Stimulated activated CD8-positive, alpha-beta memory T cell treated with anti-CD3 and anti-CD28 coated beads, Interleukin-4, amount 100 ng/mL, for 1 hour (primary cell): Measurements from ENCODE around the gene FREM1.

ENCODE experiments used
- DNase-seq, 2 donors: peaks; one replicate each; pipeline ENCODE4 v3.0.0-alpha.2; 2020; ENCODE audit warnings: low read depth in 2 of 2, low spot score in 1 of 2

FREM1 gene

DNA sequence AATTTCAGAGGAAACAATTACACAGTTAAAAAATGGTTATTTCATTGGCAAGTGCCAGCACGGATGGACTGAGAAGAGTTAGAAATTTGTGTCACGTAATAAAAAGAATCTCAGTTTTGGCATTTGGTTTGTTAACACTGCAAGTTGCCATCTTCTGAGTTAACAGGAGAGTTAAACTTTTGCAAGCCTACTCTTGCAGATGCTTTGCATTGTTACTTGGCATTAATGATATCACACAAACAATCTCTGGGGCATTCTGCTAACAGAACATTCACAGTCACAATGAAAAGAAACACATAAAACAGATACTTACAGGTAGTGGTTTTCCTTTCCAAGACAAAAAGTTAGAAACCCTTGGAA lies 647 bp downstream of the FREM1 start:
- DNase-seq = no peak

DNA sequence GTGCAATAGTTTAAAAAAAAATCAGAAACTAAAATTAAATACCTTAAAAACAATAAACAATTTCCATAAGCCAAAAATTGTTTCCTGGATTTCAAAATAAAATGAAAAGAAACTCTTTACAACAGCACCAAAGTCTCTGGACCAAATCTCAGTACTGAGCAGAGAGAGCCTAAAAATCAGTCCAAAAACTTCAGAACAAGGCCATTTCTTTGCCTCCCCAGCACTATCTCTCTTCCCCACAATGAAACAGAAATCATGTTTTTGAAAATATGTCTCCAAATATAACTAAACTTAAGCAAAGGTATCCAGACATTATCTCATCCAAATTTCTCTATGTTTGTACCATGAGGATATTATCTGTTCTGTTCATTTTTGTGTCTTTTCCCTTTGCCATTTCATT lies 1.0 kb downstream of the FREM1 start:
- DNase-seq = no peak

DNA sequence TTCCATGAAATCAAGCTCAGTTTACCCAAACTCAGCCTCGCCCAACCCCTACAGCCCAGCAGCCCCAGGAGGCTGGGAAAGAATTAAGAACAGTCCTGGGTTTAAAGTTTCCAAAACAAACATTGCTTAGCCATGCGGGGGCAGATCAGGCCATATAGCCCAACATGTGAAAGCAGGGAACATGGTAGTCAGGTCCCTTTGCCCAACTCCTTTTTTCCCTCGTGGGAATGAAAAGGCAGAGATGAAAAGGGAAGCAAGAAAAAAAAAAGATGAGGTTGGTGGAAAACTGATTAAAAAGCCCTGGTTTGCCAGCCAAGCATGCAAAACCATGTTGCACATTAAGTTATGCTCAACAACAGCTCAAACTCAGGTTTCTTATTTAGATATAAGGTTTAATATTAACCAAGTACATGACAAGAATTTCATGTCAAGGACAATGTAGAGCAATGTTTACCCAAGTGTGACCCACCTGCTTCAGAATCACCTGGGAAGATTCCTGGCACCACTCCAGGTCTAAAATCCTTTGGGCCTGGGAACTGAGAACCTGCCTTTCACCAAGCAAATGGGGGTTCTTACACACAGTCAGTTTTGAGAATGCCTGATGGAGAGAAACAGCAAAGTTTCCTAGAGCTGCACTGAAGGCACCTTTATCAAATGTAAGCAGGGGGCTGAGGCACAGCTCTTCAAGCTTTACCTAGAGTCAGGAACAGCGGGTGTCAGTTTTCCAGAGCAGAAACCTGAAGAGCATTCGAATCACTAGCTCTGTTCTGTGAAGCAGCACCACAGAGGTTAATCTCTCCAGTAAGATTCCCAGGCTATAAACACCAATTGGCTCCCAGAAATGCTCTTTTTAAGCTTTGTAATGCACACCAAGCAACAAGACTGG lies 1.7 kb downstream of the FREM1 start:
- no peak for DNase-seq

DNA sequence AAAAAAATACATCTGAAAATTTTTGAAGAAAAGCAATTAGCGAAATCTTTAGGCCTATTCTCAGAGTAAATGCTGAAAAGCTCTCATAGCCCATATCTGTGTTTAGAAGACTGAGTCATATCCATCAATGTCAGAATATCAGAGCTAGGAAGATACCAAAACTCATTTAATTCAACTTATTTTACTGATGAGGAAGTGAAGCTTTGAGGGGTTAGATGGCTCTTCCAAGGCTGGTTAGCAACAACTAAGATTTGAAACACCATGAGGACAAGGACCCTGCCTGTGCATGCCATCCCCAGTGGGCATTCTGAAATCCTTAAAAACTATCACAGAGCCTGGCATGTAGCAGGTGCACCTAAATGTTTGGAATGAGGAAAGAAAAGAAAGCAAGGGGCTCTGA lies 2.5 kb downstream of the FREM1 start:
- DNase-seq = no peak

DNA sequence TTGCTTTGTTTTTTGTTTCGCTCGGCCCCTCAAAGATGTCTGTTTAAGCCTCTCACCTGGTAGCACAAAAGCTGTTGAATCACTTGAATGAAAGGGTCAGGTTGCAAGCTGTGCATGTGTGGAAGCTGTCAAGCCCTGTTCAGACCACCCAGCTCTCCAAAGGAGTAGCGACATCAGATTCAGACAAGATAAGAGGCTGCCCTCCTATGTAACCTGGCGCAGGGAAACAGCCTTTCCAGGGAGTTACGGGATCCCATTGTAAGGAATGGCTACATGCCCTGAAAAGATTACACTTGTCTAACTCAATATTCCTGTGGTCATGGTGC lies 2.9 kb downstream of the FREM1 start:
- DNase-seq = no peak

DNA sequence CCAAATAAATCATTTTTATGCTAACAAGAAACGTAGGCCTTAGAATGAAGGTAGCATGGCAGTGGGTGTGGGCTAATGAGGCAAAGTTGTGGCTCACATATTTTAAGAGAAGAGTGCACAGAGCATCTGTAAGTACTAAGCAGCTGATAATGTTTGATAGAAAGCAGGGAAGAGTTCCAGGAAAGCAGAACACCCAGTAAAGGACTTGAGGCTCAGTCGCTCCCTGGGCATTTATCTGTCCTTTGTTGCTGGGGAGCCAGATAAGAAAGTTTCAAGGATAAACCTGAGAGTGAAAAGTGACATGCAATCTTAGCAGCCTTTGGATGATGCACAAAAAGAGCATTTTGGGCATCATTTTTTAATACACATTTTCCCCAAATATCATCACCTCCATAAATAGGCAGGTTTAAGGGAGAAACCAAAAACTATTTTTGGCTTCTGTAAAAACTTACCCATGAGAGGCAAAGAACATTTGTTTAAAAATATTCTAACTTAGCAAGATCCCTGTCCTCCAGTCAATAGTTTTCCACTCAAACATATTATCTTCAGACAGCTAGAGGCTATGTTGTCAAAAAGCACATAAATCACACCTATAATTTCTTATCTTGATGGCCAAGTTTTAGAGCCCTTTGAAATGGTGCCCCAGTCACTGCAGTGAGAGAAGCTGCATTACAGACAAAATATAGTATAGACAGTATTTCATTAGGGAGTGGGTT lies 3.4 kb downstream of the FREM1 start:
- DNase-seq = no peak

DNA sequence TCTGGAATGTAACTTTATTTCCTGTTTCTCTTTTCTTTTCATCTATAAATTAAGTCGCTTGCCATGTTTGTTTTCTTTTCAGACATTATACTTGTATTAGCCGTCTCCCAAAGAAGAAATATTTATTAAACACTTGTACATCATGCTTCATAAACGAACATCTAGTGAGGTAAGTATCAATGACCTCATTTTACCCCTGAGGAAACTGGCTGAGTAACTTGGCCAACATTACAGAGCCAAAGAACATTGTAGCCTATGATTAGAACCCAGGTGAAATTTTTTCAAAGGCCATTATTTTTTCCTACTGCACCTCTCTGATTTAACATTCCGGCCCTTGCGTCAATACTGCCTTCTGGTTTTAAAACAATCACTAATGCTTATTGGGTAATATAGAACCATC lies 4.2 kb downstream of the FREM1 start:
- no peak for DNase-seq

DNA sequence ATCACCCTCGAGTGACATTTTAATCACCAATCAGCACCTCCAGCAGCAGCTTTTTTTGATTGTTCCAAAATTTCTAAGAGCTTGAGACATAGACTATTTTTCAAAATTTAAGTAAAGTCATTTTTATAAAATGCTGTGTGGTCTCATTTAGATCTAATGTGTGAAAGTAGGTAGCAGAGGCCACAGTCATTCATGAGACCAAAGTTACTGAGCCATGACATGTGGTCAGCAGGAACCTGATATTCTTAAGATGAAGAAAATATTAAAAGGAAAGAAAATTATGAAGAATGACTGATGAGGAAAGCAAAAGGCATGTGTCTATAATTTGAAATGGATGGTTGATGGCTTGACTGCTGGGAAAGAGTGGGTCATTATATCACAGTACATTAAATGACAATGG lies 7.2 kb downstream of the FREM1 start:
- no peak for DNase-seq

DNA sequence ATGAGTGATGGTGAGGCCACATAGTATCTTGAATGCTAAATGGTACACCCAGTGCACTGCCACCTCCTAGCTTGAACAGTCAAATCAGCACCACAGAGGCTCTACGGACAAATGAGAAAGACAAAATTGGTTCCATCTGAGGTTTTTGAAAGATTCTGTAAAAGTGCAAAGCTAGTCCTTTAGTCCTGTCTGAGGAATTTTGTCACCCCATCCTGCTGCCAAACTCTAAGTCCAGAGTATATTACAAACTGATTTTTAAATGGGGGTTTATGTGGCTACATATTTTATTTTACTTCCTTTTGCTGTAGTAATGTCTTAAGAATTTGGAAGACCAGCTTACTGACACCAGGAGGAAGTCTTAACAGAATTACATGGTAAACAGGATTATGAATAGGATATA lies 7.7 kb downstream of the FREM1 start:
- DNase-seq = no peak

DNA sequence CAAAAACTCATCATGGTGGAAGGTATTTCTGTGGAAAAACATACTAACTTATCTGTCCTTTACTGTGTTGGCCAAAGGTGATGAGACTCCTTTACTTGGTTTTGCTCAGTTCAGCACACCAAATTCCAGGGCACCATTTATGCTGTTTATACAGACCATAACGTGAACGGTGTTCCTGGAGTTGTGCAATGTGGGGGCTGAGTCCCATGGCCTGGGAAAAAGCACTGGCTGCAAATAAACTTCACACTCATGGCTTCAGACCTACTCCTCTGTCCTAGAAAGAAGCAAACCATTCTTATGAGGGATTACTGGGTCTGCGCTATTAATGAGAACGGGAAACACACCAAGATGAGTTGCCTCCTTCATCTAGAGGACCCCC lies 10.4 kb downstream of the FREM1 start:
- no peak for DNase-seq

DNA sequence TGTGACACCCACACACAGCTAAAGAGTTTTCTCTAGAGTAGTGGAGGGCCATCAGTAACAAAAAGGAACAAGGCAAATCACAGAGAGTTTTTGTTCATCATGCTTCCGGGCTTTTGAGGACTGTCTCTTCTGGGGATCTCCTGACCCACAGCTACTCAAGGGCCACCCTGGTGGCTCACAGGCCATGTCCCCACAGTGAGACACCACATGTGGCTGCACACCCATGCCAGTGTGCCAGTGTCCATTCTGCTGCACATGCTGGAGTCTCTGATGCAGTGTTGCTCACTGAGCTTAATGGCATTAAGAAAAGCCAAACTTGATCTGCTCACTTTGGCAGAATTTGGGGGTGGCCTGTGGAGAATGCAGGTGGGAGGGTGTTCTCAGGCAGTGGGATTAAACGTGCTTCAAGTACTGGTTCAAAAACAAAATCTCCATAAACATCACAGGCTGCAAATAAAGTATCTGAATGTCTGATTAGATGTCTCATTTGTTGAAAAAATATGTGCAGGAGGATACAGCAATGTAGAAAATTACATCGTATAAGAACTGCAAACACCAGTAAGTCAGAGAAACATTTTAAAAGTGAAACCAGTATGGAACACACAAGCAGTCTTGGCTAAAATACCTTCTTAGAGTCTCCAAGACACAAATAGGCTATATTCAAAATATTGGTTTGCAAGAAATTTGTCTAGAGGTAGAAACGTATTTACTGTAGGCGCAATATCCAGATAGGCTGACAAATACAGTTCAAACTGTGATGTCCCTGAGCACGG lies 11.0 kb downstream of the FREM1 start:
- DNase-seq = no peak

DNA sequence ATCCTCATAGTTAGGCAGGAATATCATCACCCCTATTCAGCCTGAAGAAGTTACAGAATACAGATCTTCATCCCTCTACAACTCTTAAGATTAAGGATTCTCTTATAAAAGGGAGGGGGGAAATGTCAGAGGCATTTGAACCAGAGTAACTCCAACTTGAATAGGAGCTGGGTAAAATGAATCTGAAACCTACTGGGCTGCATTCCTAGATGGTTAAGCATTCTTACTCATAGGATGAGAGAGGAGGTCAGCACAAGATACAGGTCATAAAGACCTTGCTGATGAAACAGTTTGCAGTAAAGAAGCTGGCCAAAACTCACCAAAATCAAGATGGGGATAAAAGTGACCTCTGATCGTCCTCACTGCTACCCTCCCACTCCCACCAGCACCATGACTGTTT lies 14.4 kb downstream of the FREM1 start:
- no peak for DNase-seq

DNA sequence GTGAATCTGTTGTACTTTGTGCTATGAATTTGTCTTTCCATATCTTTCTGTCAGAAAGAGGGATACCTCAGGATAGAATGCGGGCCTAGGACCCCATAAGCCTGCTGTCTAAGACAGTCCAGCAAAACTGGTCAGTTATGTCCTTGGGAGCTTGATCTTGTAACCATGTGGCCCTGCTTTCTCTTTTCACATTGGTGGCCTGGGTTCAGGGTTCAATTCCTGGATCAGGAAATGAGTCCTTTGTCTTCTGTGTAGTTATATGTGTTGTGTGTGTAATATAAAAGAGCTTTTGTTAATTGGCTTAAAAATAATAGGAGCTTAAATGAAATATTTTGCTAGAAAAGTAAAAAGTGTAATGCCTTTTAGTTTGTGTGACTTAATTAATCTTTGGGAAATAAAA lies 16.9 kb downstream of the FREM1 start:
- DNase-seq = no peak

DNA sequence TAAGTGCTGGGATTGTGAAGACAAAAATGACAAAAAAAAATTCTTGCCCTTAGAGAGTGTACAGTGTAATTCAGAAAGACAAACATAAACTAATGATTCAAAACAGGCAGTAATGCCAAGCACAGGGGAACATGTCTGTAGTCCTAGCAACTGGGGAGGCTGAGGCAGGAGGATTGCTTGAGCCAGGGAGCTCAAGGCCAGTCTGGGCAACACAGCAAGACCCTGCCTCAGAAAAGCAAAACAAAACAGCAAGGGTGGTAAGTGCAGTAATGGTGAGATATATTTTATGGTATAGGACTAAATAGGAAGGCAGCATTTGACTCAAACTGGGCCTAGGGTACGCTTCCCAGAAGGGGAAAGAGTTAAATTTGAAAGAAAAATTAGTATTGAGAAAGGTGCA lies 18.9 kb downstream of the FREM1 start:
- DNase-seq = no peak

DNA sequence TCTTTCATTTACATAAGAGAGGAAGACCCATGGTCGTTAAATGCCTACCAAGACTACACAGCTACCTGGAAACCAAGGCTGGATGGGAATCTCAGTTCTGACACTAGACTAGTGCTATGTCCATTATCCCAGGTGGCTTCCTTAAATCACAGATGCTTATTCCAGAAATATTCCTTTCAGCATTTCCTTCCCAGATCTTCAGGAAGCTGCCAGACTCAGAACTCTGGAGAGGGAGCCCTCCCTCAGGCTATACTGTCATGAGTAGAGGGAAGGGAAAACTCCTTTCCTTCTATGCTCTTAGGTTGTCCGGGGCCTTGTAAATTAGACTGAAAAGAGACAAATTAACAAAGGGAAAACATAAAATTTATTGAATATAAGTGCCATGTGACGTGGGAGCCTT lies 20.8 kb downstream of the FREM1 start:
- DNase-seq = no peak

DNA sequence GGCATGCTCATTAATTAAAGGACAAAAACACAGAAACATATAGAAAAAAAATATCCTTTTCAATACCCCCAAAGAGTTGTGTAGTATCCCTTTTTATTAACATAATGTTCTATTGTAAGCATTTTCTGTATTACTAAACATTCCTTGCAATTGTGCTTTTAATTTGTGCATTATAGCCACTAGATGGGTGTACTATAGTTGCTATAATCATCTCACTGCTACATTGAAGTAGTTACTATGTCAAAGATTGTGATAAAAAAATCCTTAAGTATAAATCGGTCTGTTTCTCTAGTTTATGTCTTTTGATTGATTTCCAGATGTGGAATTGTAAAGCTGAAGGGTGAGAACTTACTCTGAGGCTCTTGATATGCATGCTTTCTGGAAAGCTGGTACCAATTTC lies 21.4 kb downstream of the FREM1 start:
- DNase-seq = no peak

DNA sequence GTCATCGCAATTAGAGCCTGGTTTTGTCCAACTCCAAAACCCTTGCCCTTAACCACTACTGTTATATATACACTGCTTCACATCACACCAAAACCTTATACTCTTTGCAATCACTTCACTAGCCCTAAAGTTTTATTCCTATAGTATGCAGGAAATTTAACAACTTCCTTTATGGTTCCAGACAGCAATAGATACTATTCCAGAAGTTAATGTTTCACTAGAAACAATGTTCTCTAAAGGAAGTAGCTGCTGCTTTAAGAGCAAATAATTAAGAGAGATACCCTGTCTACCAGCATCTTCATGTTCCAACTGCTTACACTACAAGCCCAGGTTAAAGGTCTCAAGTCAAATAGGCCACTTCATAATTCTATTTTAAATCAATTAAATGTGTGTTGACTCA lies 22.0 kb downstream of the FREM1 start:
- no peak for DNase-seq

DNA sequence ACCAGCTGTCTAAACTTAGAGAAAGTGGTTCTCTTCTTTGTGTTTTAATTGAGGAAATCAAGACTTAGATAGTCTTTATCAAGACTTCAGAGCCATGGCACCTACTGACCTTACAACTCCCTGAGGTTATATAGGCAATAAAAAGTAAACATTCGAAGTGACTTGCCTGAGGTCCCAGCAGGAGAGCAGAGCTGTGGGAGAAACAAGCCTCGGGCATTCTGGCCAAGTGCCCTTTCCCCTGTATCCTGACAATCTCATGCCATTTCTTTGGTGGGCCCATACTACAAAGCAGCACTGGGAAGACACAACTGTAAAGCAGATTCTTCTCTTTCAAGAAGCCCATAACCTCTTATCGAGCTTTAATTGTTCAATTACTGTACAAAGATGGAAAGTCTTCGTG lies 23.1 kb downstream of the FREM1 start:
- no peak for DNase-seq

DNA sequence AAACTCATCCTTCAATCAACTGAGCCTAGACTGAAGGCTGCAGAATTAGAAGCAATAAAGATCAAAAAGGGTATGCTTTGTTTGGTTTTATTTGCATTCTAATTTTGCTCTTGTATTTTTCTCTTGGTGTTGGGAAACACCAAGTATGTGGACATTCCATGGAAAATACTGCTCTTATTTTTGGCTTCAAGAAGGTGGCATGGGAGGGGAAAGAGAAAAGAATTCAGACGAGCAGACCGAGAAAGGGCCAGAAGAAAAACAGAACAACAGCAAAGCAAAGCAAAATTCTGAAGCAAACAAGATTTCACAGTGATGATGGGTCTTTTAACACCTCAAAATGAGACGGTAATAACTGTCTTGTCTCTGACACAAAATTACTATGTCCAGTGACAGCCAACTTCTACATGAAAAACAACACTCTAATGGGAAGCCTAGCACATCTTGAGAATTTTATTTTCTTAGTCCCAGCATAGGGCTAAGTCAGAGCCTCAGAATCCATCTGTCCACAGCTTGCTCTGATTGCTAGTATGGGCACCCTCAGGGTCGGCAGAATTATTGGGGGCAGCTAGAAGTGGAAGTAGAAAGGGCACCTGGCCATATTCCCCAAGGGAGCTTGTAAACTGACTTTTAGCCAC lies 26.8 kb downstream of the FREM1 start:
- DNase-seq = no peak

DNA sequence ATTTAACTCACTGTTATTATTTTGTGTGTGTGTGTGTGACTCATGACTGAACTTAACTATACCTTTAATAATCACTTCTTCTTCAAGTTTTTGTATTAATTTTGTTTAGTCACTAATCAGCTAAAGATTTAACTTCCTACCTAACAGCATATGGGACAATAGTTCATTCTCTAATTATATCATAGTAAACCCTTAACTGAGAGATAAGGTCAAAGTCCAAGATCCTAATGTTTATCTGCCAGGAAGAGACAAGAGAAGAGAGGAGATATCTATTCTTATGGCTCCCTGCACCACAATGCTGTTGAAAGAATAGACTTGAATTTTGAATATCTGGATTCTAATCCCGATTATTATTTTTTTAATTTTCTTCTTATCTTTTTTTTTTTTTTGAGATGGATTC lies 28.1 kb downstream of the FREM1 start:
- DNase-seq = no peak

DNA sequence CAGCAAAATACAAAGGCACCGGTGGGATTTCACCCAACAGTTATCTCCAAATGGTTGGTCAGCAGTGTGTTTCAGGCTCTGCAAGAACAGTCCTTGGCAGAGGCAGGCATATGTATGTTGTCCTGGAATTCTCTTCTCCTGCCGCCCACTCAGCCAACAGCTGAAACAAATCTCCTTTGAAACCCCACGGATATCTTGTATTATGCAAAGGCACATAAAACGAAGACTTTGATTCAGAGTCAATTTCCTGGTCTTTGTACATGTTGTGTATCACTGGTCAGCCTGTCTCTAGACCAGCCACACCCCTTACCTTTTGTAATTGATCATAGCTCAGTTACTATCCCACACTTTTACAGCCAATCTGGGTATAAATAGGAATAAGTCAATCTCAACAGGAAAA lies 29.2 kb downstream of the FREM1 start:
- DNase-seq = no peak

DNA sequence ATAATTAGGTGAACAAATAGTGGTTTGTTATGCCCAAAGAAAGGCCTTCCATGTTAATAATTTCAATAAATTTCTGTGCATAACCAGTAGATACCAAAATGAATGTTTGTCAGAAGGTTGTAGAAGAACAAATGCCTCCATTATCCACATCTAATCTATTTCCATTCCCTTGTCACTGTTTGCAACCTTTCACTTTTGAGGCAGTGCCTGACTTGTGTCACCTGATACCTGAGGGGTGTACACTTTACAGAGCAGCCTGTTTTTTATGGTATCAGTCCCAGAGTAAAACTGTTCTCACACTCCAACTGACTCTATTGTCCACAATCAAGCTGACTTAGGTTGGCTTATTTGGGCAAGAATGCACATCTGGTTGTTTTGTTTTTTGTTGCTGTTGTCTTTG lies 40.1 kb downstream of the FREM1 start:
- DNase-seq = no peak
